Pons (tissue), 1 donor: Measurements from ENCODE around the gene FUZ.
A peak's percentile ranks its signal among the peaks of the same experiment; 100 is the strongest.

Experiments used
- DNase-seq: peaks from one replicate; pipeline ENCODE4 v3.0.0-alpha.2; 2016; ENCODE audit warnings: low spot score

The FUZ gene

DNA sequence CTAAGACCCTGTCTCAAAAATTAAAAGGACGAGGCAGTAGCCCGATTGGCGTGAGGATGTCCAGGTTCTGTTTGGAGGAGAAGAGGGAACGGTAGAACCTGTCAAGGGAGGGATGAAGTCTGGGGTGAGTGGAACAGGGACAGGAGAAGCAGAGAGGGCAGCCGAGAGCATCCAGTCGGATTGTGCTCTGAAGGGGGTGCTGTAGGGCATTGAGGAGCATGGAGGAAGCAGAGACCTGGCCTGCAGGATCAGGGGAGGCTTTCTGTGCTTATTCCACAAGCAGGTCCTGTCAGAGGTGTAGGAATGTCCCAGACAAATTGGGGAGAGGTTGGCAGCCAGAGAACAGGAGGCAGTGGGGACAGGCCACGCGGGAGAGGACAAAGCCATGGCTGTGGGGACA is 32.2 kb downstream of the FUZ start:
- no peak for DNase-seq

DNA sequence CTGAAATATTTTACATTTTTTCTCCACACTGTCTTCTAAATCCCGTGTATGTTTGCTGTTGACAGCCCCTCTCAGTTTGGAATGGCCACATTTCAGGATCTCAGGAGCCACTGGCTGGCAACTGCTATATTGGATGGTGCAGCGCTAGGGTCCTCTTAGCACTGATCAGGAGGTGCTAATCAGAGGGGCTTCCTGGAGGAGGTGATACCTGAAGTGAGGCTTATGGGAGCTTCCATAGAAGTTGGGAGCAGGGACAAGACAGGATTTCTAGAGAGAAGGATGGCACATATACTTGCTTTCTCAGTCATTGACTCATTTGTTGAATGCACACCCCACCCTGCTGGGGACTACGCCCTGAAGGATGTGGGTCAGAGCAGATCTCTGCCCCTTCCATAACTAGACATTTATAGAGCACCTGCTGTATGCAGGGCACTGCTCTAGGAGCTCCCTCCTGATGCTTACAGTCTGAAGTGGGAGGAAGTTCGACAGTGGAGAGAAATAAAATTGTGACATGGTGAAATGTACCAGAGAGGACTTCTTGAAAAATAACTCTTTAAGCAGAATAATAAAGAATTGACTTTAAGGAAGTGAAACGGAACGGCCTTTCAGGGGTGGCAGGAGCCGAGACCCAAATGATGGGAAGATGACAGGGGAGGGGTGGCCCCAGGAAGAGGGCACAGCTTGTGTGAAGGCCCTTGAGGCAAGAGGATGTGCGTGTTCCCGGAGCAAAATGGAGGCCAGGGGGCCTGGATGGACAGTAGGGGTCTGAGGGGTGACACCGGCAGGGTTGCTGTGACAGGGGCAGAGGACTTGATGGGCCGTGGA is 33.1 kb downstream of the FUZ start:
- no peak for DNase-seq

GRCh38 chr19:49776371-49776764 is 36.7 kb downstream of the FUZ start:
- no peak for DNase-seq

GRCh38 chr19:49775742-49776370 is 37.2 kb downstream of the FUZ start:
- no peak for DNase-seq

GRCh38 chr19:49774969-49775368 is 38.1 kb downstream of the FUZ start:
- DNase-seq, result no peak

- peak; percentile 44 for DNase-seq
These were observed 39.3 kb downstream of the FUZ start for GRCh38 chr19:49773663-49774350.

- no peak for DNase-seq
These were observed 40.2 kb downstream of the FUZ start for GRCh38 chr19:49772850-49773432.

DNA sequence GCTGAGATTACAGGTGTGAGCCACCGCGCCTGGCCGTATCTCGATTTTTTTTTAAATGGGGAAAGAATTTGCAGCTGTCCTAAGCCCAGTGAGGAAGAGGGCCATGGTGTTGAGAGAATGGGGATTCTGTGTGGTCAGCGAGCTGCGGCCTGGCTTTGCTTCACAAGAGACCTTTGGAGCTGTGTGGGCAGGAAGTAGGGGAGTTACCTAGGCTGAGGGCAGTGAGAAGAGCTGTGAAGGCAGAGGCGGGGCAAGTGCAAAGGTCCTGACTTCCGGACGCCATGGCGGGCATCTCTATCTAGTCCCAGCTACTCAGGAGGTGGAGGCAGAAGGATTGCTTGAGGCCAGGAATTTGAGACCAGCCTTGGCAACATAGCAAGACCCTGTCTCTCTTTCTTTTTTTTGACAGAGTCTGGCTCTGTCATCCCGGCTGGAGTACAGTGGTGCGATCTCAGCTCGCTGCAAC is 41.4 kb downstream of the FUZ start:
- no peak for DNase-seq

DNA sequence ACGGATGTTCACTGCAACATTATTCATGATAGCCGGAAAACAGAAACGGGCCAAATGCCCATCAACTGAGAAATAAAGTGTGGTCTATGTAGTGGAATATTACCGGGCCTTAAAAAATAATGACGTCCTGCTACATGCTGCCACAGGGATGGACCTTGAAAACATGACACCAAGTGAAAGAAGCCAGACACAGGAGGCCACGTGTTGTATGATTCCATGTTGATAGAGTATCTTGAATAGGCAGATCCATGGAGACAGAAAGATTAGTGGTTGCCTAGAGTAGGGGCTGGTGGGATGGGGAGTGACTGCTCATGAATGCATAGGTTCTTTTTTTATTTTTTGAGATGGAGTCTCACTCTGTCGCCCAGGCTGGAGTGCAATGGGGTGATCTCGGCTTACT is 42.6 kb downstream of the FUZ start:
- DNase-seq, result no peak

DNA sequence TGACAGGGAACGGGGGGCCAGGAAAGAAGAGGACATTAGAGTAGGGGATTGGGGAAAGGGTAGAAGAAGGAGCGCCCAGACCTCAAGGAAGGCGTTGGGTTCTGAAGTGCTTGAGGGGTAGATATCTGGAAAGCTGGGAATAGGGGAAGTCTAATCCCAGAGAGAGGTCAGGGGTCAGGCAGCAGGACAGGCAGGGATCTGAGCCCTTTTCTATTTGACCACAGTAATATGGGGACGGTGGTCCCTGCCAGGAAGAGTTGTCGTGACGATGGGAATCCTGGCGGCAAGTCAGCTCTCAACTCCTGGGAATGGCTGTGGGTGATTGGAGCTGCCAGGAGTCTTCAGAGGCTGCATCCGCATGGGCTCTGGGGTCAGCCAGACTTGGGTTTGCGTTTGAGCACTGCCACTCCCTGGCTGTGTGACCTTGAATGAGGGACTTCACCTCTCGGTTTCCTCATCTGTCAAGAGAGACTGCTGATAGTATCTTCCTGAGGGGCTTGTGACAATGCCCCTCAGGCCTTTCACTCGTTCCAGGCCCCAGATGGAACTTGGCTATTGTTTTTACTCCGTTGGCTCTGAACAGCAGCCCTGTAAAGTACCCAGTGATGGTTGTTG is 45.0 kb downstream of the FUZ start:
- no peak for DNase-seq

GRCh38 chr19:49767381-49767780 is 45.7 kb downstream of the FUZ start:
- no peak for DNase-seq

- no peak for DNase-seq
These were observed 46.2 kb downstream of the FUZ start, which contains the start of gene AP2A1 for GRCh38 chr19:49766930-49767299. Gene AP2A1 (plus strand): TSS chr19:49767001. CDS start chr19:49767134, 133 bp downstream.

DNA sequence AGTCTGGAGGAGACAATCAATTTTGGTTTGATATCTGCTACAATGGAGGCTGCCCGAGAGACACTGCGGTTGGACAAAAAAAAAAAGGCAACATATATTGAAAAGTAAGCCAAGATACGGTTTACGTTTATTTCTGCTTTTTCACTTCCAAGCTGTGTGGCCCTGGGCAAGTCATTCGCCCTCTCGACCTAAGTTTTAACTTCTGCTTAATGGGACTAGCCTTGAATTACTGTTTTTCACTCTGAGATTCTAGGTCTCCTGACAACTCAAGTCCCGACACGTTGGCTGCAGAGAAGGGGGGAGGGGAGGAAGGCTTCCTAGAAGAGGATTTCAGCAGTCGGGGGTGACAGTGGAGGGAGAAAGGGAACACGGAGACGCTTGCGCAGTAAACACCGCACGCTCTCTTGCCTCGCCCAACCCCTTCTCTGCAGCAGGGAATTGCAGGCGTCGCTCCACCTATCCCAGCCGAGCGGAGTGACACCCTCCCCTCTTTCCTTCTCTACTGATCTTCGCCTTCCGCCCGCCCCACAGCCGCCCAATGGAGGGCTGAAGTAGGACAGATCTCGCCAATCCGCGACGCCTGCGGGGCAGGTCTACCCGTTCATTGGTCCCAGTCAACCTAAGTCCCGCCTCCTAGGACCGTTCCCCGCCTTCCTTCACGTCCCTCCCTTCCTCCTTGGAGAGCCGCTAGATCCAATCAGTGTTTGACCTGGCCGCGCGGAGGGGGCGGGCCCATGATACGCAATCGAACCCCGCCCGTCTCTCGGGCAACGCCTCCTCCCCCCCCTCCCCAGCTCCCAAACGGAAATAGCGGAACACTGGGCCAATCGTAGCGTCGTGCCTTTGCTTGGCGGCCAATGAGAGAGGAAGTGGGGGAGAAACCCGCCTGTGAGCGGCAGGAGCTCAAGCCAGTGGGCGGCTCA is 46.8 kb downstream of the FUZ start:
- DNase-seq, result peak; percentile 100

GRCh38 chr19:49764341-49764740 is 48.8 kb downstream of the FUZ start:
- no peak for DNase-seq

GRCh38 chr19:49763230-49763629 is 49.9 kb downstream of the FUZ start, which contains the start of gene TSKS:
Gene TSKS (minus strand): TSS chr19:49763306. CDS start chr19:49763247, 59 bp downstream.
- no peak for DNase-seq

DNA sequence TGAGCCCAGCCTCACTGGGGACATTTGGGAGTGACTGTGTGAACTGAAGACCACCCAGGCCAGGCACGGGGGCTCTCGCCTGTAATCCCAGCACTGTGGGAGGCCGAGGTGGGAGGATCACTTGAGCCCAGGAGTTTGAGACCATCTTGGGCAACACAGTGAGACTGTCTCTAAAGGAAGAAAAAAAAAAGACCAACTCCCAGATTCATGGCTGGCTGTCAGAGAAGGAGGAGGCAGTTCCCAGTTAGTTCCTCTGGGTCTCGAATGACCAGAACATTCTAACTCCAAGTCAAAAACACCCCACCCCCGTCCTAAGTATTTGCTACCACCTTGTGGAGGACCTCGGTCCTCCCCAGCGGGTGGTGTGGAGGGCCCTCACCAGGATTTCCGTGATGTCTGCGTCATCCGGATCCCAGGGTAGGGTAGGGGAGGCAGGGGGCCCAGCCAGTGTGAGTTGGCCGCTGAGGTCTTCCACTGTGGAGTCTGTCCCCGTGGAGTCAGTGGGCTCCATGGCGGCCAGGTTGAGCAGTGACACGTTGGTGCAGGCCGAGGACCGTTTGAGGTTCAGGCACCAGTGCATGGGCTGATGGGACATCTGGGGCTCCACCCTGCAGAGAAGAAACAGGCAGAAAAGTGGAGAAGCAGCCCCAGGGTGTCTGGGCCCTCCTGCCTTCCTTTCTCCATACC is 51.3 kb downstream of the FUZ start:
- DNase-seq, result no peak

DNA sequence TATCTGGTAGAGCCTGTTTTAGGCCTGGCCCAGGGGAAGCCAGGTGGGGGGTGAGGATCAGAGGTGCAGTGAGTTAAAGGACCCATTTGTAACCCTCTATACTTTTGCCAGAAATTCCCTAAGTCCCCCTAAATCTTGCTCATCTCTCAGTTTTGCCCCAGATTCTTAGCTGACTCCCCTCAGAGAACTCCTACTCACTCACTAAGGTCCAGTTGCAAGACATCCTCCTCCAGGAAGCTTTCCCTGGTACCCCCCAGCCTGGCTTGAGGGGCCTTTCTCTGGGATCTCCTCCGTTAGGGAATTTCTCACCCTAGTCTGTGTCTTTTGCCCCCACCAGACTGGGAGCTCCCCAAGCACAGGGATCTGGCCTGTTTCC is 51.9 kb downstream of the FUZ start:
- no peak for DNase-seq

DNA sequence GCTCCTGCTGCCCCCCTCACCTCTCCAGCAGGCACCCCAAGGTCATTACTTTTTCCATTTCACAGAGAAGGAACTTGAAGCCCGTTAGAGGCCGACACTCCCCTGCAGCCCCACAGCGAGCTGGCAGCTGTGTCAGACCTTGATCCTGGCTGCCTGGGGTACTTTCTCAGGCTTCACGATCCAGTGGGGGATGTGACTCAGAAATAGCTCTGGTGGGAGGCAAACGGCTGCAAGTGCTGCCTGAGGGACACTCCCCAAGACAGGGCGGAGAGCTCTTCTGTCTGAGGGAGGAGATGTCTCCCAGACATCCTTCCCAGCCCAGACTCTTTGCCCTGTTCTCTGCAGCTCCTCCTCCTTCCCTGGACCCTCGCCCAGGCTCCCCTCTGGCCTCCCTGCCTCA is 54.8 kb downstream of the FUZ start:
- no peak for DNase-seq
